LoVo (cell line): Measurements from ENCODE around the gene SETD1B.
"Not testable (repeated sequence)": the region's sequence is repeated elsewhere in the genome, so short reads cannot be mapped to it uniquely, and the experiment has no call there.

Experiments used
- DNase-seq: peaks from one replicate; pipeline ENCODE4 v3.0.0-alpha.2; 2016; ENCODE audit warnings: low spot score

Gene SETD1B

DNA sequence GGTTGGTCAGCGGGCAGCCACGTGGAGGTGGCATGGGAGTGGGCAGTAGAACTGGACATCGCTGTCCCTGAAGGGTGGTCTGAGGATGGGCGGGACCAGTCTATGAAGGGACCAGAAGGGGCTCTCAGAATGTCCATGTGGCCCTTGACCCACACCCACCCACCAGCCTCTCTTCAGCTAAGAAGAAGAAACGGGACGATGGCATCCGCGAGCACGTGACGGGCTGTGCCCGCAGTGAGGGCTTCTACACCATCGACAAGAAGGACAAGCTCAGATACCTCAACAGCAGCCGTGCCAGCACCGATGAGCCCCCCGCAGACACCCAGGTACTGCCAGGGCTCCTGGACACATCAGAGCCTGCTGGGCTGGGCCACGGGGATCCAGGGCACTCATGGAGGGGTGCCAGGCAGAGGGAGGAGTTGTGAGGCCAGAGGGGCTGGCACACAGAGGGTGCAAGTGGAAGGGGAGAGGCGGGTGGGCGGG is 21.3 kb downstream of the SETD1B start:
- no peak for DNase-seq

DNA sequence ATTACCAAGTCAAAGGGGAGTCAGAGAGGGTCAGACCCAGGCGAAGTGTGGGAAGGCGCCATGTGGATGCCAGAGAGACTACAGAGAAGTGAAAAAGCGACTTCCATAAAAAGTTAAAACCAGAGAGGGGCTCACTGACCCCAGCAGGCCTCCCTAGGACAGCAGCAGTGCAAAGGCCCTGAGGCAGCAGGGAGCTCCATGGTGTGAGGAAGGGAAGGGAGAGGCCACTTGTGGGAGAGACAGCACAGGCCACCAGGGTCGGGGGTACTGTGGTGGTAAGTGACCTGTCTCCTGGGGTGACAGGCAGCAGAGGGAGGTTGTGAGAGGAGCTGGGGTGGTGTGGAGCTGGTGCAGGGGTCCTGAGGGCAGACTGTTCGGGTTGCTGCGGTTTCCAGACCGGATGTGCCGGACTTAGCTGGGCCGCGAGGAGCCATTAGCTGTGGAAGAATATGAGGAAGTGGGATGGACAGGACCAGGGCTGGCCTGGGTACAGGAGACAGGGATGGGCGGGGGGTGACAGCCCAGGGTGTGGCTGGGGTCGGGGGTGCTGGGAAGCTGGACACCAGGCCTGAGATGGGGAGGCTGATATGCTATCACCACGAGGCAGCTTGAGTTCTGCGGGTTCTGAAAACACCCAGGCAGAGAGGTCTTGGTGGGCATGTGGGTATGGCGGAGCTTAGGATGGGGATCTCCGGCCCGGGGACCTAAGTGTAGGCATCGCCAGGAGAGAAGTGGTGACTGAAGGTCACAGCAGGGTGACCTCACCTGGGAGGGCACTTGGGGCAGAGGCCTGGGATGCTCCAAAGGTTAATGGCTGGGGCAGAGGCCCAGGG is 22.7 kb downstream of the SETD1B start:
- no peak for DNase-seq

DNA sequence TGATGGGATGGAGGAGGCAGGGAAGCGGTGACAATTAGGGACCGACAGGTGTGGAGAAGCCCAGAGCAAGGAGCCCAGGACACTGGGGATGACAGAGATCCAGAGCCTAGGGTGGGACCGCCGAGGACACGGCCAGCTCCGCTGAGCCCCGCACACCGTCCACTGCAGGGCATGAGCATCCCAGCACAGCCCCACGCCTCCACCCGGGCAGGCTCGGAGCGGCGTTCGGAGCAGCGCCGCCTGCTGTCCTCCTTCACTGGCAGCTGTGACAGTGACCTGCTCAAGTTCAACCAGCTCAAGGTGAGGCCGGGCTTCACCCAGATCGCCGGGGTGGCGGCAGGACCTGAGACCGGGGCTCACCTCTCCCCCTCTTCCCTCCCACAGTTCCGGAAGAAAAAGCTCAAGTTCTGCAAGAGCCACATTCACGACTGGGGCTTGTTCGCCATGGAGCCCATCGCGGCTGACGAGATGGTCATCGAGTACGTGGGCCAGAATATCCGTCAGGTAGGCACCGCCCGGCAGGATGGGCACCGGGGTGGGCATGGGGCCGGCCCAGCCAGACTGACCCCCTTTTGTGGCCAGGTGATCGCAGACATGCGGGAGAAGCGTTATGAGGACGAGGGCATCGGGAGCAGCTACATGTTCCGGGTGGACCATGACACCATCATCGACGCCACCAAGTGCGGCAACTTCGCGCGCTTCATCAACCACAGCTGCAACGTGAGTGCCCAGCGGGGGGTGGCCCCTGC is 23.7 kb downstream of the SETD1B start:
- DNase-seq = no peak

DNA sequence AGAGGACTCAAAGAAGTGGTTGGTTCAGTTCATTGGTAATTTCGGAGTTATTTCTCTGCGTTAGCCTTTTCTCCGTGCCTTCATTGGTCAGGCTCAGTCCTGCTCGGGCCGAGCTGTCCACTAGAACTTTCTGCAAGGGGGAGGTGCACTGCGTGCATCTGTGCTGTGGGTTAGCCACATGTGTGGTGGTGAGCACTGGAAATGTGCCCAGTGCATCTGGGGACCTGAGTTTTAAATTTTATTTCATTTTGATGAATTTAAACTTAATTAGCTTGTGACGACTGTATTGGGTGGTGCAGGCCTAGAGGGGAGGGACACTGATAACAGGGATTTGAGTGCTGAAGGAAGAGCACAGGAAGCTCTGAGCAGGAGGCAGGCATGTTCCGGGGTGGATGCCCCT is 24.5 kb downstream of the SETD1B start:
- no peak for DNase-seq

DNA sequence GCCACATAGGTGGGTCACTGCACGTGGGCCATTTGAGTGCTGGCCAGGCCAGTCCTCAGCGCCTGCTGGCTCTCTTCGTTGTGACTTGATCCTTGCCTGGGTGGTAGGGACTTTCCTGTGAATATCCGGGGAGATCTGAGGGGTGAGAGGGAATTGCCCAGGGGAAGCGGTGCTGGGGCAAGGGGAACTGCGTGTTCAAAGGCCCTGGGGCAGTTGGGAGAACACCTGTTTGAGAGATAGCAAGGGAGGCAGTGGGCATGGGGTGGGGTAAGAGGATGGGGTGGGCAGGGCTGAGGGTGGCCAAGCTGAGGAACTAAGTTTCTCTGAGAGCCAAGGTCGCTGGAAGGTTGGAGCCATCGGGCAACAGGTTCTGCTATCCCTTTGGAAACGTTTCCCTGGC is 25.0 kb downstream of the SETD1B start:
- DNase-seq = no peak

DNA sequence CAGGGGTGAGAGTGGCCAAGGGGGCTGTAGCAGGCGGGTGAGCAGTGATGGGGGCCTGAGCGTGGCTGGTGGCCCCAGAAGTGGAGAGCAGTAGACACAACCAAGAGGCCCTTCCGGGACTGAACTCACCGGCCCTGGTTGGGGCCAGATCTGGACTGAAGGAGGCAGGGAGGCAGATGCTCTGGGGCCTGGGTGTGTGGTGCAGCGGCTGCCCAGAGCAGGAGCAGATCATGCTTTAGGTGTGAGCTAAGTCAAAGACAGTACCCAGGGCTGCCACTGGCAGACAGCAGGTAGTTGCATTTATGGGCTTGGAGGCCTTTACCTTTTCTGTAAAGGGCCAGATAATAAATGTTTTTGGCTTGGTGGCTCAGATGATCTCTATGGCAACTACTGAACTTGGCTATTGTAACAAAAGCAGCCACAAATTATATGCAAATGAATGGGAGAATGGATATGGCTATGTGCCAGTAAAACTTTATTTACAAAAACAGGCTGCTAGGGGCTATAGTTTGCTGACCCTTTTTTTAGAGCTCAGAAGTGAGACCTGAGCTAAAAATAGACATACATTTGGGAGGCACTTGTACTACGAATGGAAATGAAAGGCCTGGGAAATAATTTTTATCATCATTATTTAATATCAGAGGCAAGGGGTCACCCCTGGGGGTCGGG is 25.6 kb downstream of the SETD1B start:
- DNase-seq = no peak

DNA sequence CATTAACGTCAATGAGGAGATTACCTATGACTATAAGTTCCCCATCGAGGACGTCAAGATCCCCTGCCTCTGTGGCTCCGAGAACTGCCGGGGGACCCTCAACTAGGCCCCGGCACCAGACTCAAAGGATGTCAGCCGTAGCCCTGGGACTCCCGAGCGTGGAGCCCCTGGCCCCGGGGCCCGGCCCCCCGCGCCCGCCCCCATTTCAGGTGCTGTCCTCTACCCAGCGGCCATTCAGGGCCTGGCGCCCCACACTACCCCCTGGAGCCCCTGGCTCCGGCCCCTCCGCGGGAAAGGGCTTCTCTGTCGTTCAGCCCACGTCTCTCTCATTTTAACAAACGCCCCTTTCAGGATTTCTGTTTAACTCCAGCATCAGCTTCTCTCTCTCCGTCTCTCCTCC is 26.3 kb downstream of the SETD1B start:
- DNase-seq = no peak

DNA sequence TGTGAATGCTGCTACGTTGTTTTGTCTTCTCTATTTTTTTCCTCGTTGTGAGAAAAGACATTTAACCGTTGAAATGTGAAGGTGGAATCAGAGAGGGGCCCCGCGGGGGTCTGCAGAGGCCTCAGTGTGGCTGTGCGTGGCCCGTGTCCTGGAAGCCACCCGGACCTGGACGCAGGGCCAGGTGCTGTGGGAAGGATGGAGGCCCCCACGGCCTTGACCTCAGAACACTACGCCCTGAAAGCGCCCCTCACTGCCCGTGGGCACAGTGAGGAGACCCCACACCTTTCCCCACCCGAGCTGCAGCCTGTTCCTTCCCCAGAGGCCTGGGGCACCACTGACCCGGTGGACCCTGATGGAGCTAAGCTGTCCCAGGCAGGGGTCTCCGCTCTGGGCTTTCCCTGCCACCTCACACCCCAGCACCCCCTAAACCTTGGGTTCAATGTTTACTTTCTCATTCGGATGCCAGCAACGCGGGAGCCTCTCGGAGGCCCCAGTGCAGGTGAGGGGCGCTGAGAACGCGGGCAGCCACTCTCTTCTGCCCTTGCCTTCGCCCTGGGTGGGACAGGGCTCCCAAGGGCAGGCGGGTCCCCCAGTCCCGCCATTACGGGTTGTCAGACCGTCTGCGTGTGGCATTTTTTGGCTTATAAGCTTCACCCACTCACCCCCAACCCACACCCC is 26.9 kb downstream of the SETD1B start:
- DNase-seq = no peak

DNA sequence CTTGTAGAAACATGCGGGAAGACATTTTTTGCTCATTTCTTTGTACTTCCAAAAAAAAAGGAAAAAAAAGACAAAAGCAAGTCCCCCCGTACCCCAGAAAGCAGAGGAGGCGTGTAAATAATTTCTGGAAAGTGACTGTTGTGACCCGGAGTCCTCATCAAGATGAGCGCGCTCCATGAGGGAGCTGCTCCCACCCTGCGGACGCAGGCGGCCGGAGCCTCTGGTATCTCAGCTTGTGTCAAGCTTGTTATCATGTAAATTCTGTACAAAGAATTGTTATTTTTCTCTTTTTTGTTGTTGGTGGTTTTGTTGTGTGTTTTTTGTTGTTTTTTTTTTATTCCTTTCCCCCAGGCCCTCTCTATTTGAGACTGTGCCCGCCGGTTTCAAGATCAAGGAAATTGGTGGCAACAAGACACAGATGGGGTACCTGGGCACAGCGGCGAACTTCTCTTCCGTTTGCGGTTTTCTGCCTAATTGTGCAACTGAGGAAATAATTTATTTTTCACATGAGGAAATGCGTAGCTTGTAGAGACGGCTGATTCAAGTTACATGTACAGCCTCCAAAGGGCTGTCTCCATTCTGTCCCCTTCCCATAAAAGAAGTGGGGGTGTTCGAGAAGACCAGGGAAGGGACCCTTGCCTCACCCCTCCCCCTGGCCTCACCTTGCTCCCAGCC is 27.9 kb downstream of the SETD1B start:
- DNase-seq = no peak

DNA sequence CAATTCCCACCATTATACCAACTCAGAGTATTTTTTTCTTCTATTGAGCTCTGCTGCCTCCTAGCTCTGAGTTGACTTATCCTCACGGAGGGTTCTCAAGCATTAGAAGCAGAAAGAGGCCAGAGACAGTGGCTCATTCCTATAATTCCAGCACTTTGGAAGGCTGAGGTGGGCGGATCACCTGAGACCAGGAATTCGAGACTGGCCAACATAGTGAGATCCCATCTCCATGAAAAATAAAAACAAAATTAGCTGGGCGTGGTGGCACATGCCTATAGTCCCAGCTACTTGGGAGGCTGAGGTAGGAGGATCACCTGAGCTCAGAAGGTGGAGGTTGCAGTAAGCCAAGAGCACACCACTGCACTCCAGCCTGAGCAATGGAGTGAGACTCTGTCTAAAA is 33.9 kb downstream of the SETD1B start:
- DNase-seq = no peak

DNA sequence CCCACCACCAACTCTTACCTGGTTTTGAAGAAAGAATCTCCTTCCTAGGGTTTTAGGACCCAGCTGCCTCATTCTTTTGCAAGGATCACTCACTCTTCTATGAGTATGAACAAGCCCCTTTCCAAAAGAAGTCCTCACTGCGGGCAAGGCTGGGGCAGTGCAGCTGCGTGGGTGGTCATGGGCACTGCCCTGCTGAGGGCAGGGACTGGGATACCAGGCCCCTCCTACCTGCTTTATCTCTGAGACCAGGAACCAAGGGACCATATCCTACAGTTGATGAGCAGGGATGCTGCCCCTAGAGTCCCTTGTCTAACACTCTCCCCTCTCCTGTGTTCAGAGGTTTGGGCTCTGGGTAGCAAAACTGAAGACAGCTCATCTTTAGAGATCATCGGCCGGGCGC is 34.3 kb downstream of the SETD1B start:
- no peak for DNase-seq

DNA sequence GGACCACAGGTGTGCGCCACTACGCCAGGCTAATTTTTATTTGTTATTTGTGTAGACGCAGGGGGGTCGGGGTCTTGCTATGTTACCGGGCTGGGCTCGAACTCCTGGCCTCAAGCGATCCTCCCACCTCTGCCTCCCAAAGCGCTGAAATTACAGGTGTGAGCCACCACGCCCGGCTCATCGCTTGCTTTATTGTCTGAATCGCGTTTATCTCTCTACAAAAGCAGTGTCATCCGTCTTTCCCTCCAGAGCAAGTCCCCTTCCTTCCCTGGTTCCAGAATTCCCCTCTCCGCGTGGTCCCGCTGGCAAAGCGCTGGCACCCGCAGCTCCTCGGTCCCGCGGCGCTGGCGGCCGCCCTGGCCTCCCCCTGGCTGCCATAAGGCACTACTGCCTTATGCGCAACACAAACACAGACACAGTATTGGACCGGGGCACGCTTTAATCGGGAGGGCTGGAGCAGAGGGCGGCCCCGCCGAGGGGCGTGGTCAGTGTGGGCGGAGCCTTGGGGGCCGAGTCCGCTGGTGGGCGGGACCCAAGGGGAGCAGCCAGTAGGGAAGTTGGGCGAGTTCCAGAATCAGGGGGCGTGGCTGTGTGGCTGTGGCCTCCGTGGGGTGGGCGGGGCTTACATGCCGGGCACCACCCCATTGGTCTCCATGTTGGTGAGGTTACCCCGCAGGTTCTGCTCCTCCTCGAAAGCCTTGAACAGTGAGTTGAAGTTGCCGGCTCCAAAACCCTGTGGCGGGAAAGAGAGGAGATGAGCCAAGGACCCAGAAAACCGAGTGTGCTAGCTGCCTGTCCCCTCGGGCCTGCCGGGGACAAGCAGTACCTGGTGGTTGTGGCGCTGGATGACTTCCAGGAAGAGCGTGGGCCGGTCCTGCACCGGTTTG is 35.5 kb downstream of the SETD1B start:
- DNase-seq = peak; percentile 100

DNA sequence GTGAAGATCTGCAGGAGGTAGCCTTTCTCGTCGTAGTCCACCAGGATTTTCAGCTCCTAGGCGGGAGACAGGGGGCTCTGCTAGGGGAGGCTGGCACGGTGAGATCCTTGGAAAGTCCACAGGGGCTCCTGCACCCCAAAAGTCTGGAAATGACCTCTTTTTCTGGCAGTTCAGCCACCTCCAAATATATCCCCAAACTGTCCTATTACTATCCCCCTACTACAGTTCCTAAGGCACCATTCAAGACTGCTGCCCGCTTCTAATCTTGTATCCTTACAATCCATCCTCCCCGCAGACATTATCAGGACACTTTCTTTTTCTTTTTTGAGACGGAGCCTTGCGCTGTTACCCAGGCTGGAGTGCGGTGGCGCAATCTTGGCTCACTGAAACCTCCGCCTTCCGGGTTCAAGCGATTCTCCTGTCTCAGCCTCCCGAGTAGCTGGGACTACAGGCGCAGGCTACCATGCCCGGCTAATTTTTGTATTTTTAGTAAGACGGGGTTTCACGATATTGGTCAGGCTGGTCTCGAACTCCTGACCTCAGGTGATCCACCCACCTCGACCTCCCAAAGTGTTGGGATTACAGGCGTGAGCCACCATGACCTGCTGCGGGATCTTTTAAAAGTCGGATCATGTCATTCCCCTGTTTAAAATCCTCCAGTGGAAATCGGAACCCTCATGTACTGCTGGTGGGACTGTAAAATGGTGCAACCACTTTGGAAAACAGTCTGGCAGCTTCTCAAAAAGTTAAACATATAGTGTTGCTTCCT is 36.4 kb downstream of the SETD1B start:
- no peak for DNase-seq

DNA sequence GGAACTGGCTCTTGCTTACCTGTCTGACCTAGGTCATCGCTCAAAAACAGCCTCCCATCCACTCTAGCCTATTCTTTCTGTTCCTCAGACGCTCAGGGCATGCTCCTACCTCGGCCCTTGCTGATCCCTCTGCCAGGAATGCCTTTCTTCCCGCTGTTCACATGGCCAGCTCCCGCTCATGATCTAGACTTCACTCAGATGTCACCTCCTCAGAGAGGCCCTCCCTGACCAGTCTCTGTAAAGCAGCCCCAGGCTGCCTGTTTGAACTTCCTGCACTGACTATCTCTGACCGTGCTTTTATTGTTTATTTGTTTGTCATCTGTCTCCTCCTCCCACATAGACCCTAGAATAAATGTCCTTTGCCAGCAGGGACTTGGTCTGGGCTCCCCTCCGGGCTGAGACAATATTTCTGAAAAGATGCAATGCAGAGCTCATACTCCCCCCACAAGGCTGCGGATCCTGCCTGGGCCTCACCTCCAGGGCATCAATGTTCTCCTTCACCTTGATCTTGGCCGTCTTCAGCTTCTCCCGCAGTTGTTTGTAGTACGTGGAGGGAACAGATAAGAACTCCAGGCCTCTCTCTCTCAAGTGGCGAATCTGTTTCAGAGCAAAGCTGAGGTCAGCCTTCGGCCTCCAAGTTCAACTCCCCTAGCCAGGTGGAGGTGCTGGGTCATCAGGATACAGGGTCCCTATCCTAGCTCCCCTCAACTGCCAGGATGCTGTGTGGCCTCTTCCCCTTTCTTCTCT is 39.6 kb downstream of the SETD1B start:
- no peak for DNase-seq

DNA sequence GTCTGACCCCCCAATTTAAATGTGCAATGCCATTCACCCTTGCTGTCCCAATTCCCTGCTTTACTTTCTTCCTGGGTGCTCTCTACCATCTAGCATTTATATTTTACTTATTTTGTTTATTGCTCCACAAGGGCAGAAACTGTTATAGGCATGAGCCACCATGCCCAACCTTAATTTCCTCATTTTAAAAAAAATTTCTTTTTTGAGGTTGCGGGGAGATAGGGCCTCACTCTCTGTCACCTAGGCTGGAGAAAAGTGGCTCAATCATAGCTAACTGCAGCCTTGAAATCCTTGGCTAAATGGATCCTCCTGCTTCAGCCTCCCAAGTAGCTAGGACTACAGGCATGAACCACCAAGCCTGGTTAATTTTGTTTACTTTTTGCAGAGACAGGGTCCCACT is 41.9 kb downstream of the SETD1B start:
- no peak for DNase-seq

DNA sequence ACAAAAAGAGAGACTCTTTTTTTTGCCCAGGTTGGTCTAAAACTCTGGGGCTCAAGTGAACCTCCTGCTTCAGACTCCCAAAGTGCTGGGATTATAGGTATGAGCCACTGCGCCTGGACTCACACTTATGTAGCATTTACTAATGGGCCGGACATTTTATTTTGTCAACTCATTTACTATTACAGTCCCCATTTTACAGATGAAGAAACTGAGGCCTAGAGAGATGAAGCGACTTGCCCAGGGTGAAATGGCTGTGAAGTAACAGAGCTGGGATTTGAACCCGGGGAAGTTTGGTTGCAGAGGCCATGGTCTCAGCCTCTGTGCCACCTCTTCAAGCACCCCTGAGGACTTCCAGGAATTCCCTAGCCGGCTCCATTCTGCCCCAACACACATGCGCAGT is 45.4 kb downstream of the SETD1B start:
- no peak for DNase-seq

DNA sequence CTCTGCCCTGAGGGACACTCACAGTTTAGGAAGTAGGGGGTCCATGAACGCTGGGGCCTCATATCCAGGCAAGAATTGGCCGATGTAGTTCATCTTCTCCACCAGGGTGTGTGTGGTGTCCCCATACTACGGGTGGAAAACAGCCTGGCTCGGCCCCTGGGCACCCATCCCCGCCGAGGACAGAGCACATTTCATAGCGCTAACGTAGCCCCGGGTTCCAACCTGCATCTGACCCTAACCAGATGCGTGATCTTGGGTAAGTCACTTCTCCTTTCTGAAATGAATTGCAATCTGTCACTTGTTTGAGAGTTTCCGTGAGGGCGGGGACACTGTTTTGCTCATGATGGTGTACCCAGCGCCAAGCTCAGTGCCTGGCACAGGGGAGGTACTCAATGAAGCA is 45.9 kb downstream of the SETD1B start:
- no peak for DNase-seq

DNA sequence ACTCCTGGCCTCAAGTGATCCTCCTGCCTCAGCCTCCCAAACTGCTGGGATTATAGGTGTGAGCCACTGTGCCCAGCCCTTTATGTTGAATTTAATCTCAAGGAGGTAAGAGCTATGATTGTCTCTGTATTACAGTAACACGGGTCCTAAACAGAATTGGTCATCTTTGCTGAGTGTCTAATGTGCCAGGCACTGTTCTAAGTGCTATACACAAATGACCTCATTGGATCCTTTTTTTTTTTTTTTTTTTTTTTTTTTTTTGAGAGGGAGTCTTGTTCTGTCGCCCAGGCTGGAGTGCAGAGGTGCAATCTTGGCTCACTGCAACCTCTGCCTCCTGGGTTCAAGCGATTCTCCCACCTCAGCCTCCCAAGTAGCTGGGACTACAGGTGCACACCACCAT is 48.6 kb downstream of the SETD1B start:
- DNase-seq = not testable (repeated sequence)
